ENCODE measurements around the gene SLC25A2.

SLC25A2 gene

GRCh38 chr5:141313711-141314110 lies 9.9 kb upstream of the SLC25A2 start:
- no peak for DNase-seq

GRCh38 chr5:141306630-141307029 lies 2.8 kb upstream of the SLC25A2 start:
- DNase-seq = no peak

GRCh38 chr5:141298376-141298775 lies 5.5 kb downstream of the SLC25A2 start:
- no peak for DNase-seq

DNA sequence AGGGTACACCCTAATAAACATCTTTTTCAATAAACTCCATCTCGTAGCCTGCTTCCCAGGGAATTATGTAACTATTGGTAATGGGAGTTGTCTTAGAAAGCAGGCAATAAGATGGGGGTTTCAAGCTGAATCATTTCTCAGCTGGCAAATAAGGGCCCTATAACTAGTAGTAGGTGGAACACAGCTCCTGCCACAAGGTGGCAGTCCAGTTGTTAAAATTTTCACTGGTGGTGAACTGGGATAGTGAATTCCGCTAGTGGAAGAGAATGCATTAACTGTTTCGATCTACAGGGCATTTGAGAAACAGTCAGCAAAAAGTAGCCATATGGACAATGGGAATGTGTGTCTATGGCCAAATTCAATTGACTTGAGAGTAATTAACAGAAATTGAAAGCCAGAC lies 30.9 kb downstream of the SLC25A2 start:
- no peak for DNase-seq

GRCh38 chr5:141269195-141269594 lies 34.7 kb downstream of the SLC25A2 start:
- DNase-seq = no peak

DNA sequence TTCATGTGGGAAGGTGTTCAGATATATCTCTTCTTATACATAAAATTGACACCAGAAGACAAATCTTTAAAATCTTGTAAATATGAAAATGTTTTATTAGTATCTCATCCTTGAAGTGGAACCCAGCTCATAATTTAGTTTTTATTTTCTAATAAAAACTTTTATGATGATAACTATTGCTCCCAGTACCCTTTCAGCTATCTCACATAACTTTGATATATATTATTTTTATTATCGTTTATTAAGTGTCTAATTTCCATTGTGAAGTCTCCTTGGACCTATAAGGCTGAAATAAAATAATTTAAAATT lies 42.7 kb downstream of the SLC25A2 start:
- no peak for DNase-seq

- no peak for DNase-seq
Observed at GRCh38 chr5:141260458-141261237, 43.2 kb downstream of the SLC25A2 start.

DNA sequence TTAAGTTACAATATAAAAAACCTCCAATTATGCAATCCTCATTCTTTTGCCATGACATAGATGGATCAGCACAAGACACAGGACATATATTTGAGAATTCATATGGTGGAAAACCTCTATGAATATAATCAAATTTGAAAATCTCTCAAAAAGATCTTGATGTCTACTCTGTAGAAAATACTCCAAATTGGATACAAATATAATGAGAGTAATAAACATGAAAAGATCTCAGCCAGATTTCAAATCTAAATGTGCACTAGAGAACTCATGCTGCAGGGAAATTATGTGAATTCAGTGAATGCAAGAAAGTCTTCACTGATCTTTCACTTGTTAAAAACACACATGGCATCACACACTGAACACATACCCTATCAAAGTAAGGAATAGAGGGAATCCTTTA lies 44.9 kb downstream of the SLC25A2 start:
- no peak for DNase-seq

- DNase-seq = no peak
Observed at GRCh38 chr5:141258464-141258863, 45.4 kb downstream of the SLC25A2 start.
